ENCODE data around the gene CCDC88B.

CCDC88B gene

GRCh38 chr11:64349025-64349387 is 9.0 kb downstream of the CCDC88B start:
- ATAC-seq (replicated peaks) = no peak
- DNase-seq = no peak
- Mint-ChIP-seq H3K4me1 (ENCODE audit: low read depth in 2 of 2) (peaks cover 5 to 15% of the 10 kb centered on the region in 2 donors), H3K27me3 (no peaks in the 10 kb centered on the region), H3K27ac (peak overlapping the region in 1 of 2 donors; percentile 55), H3K9me3 (no peaks in the 10 kb centered on the region), H3K4me3 (no peak overlapping the region), H3K36me3 (ENCODE audit: insufficient read depth) (peaks cover 34% of the 10 kb centered on the region)

GRCh38 chr11:64349404-64349803 is 9.4 kb downstream of the CCDC88B start:
- no peaks in the 10 kb centered on the region for H3K27me3 Mint-ChIP-seq
- H3K36me3 Mint-ChIP-seq (ENCODE audit: insufficient read depth) = peaks cover 37% of the 10 kb centered on the region
- peak overlapping the region in 1 of 2 donors; percentile 55 for H3K27ac Mint-ChIP-seq
- DNase-seq (no peak), ATAC-seq (replicated peaks) (no peak)
- H3K9me3 Mint-ChIP-seq = no peaks in the 10 kb centered on the region
- H3K4me3 Mint-ChIP-seq = no peak overlapping the region
- peaks cover 5 to 13% of the 10 kb centered on the region in 2 donors for H3K4me1 Mint-ChIP-seq (ENCODE audit: low read depth in 2 of 2)

GRCh38 chr11:64351136-64351631 is 11.2 kb downstream of the CCDC88B start:
- ATAC-seq (replicated peaks) (no peak), DNase-seq (no peak)
- H3K4me3 Mint-ChIP-seq = no peak overlapping the region
- H3K36me3 Mint-ChIP-seq (ENCODE audit: insufficient read depth) = peaks cover 39% of the 10 kb centered on the region
- H3K4me1 Mint-ChIP-seq (ENCODE audit: low read depth in 2 of 2) = peaks cover 0 to 6% of the 10 kb centered on the region in 2 donors
- H3K27me3 Mint-ChIP-seq = no peaks in the 10 kb centered on the region
- H3K27ac Mint-ChIP-seq = peak overlapping the region in 1 of 2 donors; percentile 41
- H3K9me3 Mint-ChIP-seq = no peaks in the 10 kb centered on the region

- ATAC-seq (replicated peaks) (no peak), DNase-seq (no peak)
- Mint-ChIP-seq H3K4me3 (no peak overlapping the region), H3K9me3 (no peaks in the 10 kb centered on the region), H3K36me3 (ENCODE audit: insufficient read depth) (peaks cover 27% of the 10 kb centered on the region), H3K4me1 (ENCODE audit: low read depth in 2 of 2) (peaks cover 4 to 12% of the 10 kb centered on the region in 2 donors), H3K27ac (no peak overlapping the region), H3K27me3 (no peaks in the 10 kb centered on the region)
These were observed 12.3 kb downstream of the CCDC88B start for GRCh38 chr11:64352099-64352994.

GRCh38 chr11:64352995-64353714 is 13.2 kb downstream of the CCDC88B start:
- H3K27ac Mint-ChIP-seq = no peak overlapping the region
- no peak for DNase-seq
- H3K27me3 Mint-ChIP-seq = no peaks in the 10 kb centered on the region
- H3K4me3 Mint-ChIP-seq = no peak overlapping the region
- no peak for ATAC-seq (replicated peaks)
- H3K9me3 Mint-ChIP-seq = no peaks in the 10 kb centered on the region
- H3K36me3 Mint-ChIP-seq (ENCODE audit: insufficient read depth) = peaks cover 19% of the 10 kb centered on the region
- peaks cover 9 to 18% of the 10 kb centered on the region in 2 donors for H3K4me1 Mint-ChIP-seq (ENCODE audit: low read depth in 2 of 2)

- peaks cover 10 to 20% of the 10 kb centered on the region in 2 donors for H3K4me1 Mint-ChIP-seq (ENCODE audit: low read depth in 2 of 2)
- H3K9me3 Mint-ChIP-seq = no peaks in the 10 kb centered on the region
- H3K4me3 Mint-ChIP-seq = no peak overlapping the region
- H3K36me3 Mint-ChIP-seq (ENCODE audit: insufficient read depth) = peaks cover 19% of the 10 kb centered on the region
- DNase-seq = no peak
- H3K27me3 Mint-ChIP-seq = no peaks in the 10 kb centered on the region
- H3K27ac Mint-ChIP-seq = no peak overlapping the region
- no peak for ATAC-seq (replicated peaks)
These were observed 13.9 kb downstream of the CCDC88B start for GRCh38 chr11:64353715-64354506.

- peaks cover 15% of the 10 kb centered on the region for H3K36me3 Mint-ChIP-seq (ENCODE audit: insufficient read depth)
- ATAC-seq (replicated peaks) = no peak
- peaks cover 20 to 29% of the 10 kb centered on the region in 2 donors for H3K4me1 Mint-ChIP-seq (ENCODE audit: low read depth in 2 of 2)
- H3K27ac Mint-ChIP-seq = peak overlapping the region in 1 of 2 donors; percentile 10
- DNase-seq = no peak
- H3K27me3 Mint-ChIP-seq = no peaks in the 10 kb centered on the region
- no peaks in the 10 kb centered on the region for H3K9me3 Mint-ChIP-seq
- no peak overlapping the region for H3K4me3 Mint-ChIP-seq
These were observed 15.3 kb downstream of the CCDC88B start for GRCh38 chr11:64355078-64355940.

- H3K4me3 Mint-ChIP-seq = peak overlapping the region; percentile 39 to 40
- H3K27ac Mint-ChIP-seq = peak overlapping the region; percentile 83 to 91
- DNase-seq (no peak), ATAC-seq (replicated peaks) (no peak)
- no peaks in the 10 kb centered on the region for H3K9me3 Mint-ChIP-seq
- peaks cover 19% of the 10 kb centered on the region for H3K36me3 Mint-ChIP-seq (ENCODE audit: insufficient read depth)
- peaks cover 22 to 30% of the 10 kb centered on the region in 2 donors for H3K4me1 Mint-ChIP-seq (ENCODE audit: low read depth in 2 of 2)
- H3K27me3 Mint-ChIP-seq = no peaks in the 10 kb centered on the region
These were observed 16.8 kb downstream of the CCDC88B start for GRCh38 chr11:64356498-64357411.

- no peak for ATAC-seq (replicated peaks)
- Mint-ChIP-seq H3K4me1 (ENCODE audit: low read depth in 2 of 2) (peaks cover 22 to 30% of the 10 kb centered on the region in 2 donors), H3K9me3 (no peaks in the 10 kb centered on the region), H3K27ac (peak overlapping the region in 1 of 2 donors; percentile 83), H3K36me3 (ENCODE audit: insufficient read depth) (peaks cover 20% of the 10 kb centered on the region), H3K27me3 (no peaks in the 10 kb centered on the region), H3K4me3 (peak overlapping the region; percentile 77 to 93)
- DNase-seq = no peak
These were observed 17.4 kb downstream of the CCDC88B start for GRCh38 chr11:64357446-64357845.

GRCh38 chr11:64357904-64358535 is 18.0 kb downstream of the CCDC88B start:
- H3K4me3 Mint-ChIP-seq = peak overlapping the region; percentile 77 to 93
- H3K9me3 Mint-ChIP-seq = no peaks in the 10 kb centered on the region
- H3K36me3 Mint-ChIP-seq (ENCODE audit: insufficient read depth) = peaks cover 24% of the 10 kb centered on the region
- H3K27me3 Mint-ChIP-seq = no peaks in the 10 kb centered on the region
- H3K4me1 Mint-ChIP-seq (ENCODE audit: low read depth in 2 of 2) = peaks cover 22 to 30% of the 10 kb centered on the region in 2 donors
- DNase-seq (no peak), ATAC-seq (replicated peaks) (peak; percentile 31)
- H3K27ac Mint-ChIP-seq = peak overlapping the region in 1 of 2 donors; percentile 83

GRCh38 chr11:64358536-64358906 is 18.5 kb downstream of the CCDC88B start:
- Mint-ChIP-seq H3K9me3 (no peaks in the 10 kb centered on the region), H3K36me3 (ENCODE audit: insufficient read depth) (peaks cover 26% of the 10 kb centered on the region), H3K27ac (peak overlapping the region in 1 of 2 donors; percentile 83), H3K27me3 (no peaks in the 10 kb centered on the region), H3K4me3 (peak overlapping the region; percentile 77 to 93), H3K4me1 (ENCODE audit: low read depth in 2 of 2) (peaks cover 22 to 30% of the 10 kb centered on the region in 2 donors)
- no peak for ATAC-seq (replicated peaks)
- no peak for DNase-seq
